ENCODE data around the gene OR51F1. TPM values are rescaled to one million over a fixed set of nuclear protein-coding genes. Genes with fewer than 3 reads are reported as not detected.
"Not testable (repeated sequence)": the region's sequence is repeated elsewhere in the genome, so short reads cannot be mapped to it uniquely, and the experiment has no call there.

Gene OR51F1
- total RNA-seq, 6 experiments from 2014 or later: not detected

DNA sequence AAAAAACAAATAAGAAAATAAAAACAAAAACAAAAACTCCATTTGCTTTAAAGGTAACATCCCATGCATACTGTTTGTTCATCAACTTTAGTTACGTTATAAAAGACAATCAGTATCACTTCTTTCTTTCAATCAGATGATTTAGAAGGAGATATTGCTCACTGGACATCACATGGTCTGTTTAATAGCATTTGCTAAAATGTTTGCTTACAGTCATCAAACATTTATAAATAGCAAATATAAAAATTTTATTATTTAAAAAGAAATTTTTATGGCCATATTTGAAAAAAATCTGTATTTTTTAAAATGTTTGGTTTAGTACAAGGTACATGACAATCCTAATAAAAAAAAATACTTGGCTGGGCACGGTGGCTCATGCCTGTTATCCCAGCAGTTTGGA is 42.6 kb downstream of the OR51F1 start:
- no peaks in the 10 kb centered on the region for H3K4me1 ChIP-seq
- no peaks in the 10 kb centered on the region for H3K36me3 ChIP-seq
- H3K27ac ChIP-seq: no peak overlapping the region
- intact Hi-C loops (cut with DNase I): no loop called here
- DNase-seq: no peak
- no peak for ATAC-seq
- H3K27me3 ChIP-seq: no peaks in the 10 kb centered on the region
- H3K4me3 ChIP-seq: no peak overlapping the region
- TF ChIP-seq POLR2A (IDR thresholded peaks at IDR 0.05): no peak
- TF ChIP-seq, protein P1, sequence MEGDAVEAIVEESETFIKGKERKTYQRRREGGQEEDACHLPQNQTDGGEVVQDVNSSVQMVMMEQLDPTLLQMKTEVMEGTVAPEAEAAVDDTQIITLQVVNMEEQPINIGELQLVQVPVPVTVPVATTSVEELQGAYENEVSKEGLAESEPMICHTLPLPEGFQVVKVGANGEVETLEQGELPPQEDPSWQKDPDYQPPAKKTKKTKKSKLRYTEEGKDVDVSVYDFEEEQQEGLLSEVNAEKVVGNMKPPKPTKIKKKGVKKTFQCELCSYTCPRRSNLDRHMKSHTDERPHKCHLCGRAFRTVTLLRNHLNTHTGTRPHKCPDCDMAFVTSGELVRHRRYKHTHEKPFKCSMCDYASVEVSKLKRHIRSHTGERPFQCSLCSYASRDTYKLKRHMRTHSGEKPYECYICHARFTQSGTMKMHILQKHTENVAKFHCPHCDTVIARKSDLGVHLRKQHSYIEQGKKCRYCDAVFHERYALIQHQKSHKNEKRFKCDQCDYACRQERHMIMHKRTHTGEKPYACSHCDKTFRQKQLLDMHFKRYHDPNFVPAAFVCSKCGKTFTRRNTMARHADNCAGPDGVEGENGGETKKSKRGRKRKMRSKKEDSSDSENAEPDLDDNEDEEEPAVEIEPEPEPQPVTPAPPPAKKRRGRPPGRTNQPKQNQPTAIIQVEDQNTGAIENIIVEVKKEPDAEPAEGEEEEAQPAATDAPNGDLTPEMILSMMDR (IDR thresholded peaks at IDR 0.05): no peak
- WGBS (ENCODE audit: insufficient coverage, low coverage, low lambda C conversion rate, missing lambda C conversion rate): 79% methylated on average over 2 of the region's 2 CpGs
- H3K9me3 ChIP-seq: no peaks in the 10 kb centered on the region

DNA sequence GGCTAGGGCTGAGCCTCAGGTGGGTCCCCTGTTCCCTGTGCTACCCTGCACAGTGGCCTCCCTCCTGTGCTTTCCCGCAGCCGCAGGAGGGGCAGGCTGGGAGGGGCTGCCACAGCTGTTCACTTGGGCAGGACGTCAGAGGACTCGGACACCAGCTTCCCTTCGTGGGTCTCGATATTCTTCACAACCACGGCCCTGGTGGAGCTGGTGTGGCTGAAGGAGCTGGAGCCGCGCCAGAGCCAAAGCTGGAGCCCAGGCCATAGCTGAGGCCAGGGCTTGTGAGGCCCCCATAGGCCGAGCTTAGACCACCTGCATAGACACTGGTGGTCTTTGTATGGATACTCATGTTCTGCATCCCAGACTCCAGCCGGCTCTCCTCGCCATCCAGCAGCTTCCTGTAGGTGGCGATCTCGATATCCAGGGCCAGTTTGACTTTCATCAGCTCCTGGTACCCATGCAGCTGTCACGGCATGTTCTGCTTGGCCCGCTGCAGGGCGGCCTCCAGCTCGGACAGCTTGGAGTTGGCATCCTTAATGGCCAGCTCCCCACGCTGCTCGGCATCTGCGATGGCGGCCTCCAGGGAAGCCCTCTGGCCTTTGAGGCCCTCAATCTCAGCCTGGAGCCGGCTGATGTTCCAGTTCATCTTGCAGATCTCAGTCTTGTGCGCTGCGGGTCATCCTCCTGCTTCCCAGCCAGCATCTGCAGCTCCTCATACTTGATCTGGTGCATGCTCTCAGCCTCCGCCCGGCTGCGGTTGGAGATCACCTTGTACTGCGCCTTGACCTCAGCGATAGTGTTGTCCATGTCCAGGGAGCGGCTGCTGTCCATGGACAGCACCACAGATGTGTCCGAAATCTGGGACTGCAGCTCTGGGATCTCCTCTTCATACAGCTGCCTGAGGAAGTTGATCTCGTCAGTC is 46.9 kb downstream of the OR51F1 start:
- ATAC-seq; intact Hi-C loops (cut with DNase I); H3K27ac ChIP-seq; H3K27me3 ChIP-seq; H3K4me3 ChIP-seq; H3K9me3 ChIP-seq; H3K4me1 ChIP-seq; H3K36me3 ChIP-seq: not testable (repeated sequence)
- DNase-seq: peak in 1 of 3 donors; percentile 17
- 59% methylated on average over 7 of the region's 33 CpGs for WGBS (ENCODE audit: insufficient coverage, low coverage, low lambda C conversion rate, missing lambda C conversion rate)

Small RNA genes within 50 kb of the gene (small RNA-seq; reads per million reads assigned to genes)
- 0 reads per million in 2 experiments for gene RF00091

Other genes starting within 250 kb of the OR51F1 start
- not detected for gene OR52M1, start 224.7 kb downstream of the OR51F1 start, total RNA-seq
- not detected for gene OR52I2, start 188.2 kb downstream of the OR51F1 start, total RNA-seq
- not detected for gene OR52I1, start 175.9 kb downstream of the OR51F1 start, total RNA-seq
- gene TRIM68, start 161.7 kb downstream of the OR51F1 start, total RNA-seq: 1 to 10 TPM; 3.3 to 8.6 (median 5.8) TPM
- not detected for gene OR51D1, start 132.5 kb downstream of the OR51F1 start, total RNA-seq
- gene OR51E1, start 126.0 kb downstream of the OR51F1 start, total RNA-seq: not detected
- not detected for gene OR51E2, start 72.1 kb downstream of the OR51F1 start, total RNA-seq
- not detected for gene MMP26, start 65.2 kb downstream of the OR51F1 start, total RNA-seq
- not detected for gene OR52R1, start 34.4 kb upstream of the OR51F1 start, total RNA-seq
- gene OR51F2, start 51.4 kb upstream of the OR51F1 start, total RNA-seq: not detected
- not detected for gene OR51S1, start 79.3 kb upstream of the OR51F1 start, total RNA-seq
- gene OR51T1, start 112.0 kb upstream of the OR51F1 start, total RNA-seq: not detected
- gene OR51A7, start 133.8 kb upstream of the OR51F1 start, total RNA-seq: not detected
- not detected for gene OR51G2, start 149.4 kb upstream of the OR51F1 start, total RNA-seq
- gene OR51G1, start 154.4 kb upstream of the OR51F1 start, total RNA-seq: not detected
- not detected for gene OR51A4, start 177.7 kb upstream of the OR51F1 start, total RNA-seq
- gene OR51A2, start 185.8 kb upstream of the OR51F1 start, total RNA-seq: not detected
- gene OR51L1, start 224.9 kb upstream of the OR51F1 start, total RNA-seq: not detected